Inflammatory macrophage treated with lipopolysaccharide for 1 hour (primary cell): ENCODE results near the gene PAM16.

Source experiments
- DNase-seq, 2 donors: peaks; one replicate each; pipeline ENCODE4 v3.0.0-alpha.2; 2020 to 2022

PAM16 gene

GRCh38 chr16:4293181-4293716 is 57.9 kb downstream of the PAM16 start:
- DNase-seq: no peak

- no peak for DNase-seq
Measured at GRCh38 chr16:4291699-4292098, 59.4 kb downstream of the PAM16 start.
